ENCODE results near the gene ORC4.
A peak's percentile ranks its signal among the peaks of the same experiment; 100 is the strongest.

ORC4 gene

DNA sequence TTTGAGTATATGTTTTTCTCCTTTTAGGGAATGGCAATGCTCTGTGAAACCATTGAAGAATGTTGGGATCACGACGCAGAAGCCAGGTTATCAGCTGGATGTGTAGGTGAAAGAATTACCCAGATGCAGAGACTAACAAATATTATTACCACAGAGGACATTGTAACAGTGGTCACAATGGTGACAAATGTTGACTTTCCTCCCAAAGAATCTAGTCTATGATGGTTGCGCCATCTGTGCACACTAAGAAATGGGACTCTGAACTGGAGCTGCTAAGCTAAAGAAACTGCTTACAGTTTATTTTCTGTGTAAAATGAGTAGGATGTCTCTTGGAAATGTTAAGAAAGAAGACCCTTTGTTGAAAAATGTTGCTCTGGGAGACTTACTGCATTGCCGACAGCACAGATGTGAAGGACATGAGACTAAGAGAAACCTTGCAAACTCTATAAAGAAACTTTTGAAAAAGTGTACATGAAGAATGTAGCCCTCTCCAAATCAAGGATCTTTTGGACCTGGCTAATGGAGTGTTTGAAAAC, 93.4 kb downstream of the ORC4 start:
- no peak for DNase-seq

DNA sequence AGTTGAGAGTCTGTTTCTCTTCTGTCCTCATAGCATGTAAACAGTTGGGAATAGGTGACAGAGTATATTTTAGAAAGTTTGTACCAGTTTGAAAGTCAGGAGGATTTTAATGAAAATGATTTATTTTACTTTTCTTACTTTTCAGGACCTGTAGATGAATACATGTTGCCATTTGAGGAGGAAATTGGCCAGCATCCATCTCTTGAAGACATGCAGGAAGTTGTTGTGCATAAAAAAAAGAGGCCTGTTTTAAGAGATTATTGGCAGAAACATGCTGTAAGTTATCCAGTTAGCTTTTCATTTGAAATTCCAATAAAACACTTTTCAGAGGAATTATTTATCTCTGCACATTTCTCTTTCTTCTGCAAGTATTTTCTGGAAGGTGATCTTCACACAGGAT, 94.7 kb downstream of the ORC4 start:
- no peak for DNase-seq

DNA sequence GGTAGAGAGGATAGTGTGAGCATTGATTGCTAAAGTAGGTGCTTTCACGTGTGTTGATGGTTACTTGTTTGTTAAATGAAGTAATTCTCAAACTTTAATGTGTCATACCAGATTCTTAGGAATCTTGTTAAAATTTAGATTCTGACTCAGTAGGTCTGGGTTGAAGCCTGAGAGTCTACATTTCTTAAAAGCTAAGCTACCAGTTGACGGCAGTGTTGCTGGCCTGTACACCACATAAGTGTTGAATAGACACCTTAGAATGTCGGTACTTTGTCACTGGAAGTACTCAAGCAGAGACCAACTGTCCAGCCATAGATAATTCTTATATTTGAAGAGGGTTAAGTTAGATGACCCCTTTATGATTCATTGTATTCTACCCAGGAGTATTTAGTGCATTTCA, 95.9 kb downstream of the ORC4 start:
- no peak for DNase-seq

DNA sequence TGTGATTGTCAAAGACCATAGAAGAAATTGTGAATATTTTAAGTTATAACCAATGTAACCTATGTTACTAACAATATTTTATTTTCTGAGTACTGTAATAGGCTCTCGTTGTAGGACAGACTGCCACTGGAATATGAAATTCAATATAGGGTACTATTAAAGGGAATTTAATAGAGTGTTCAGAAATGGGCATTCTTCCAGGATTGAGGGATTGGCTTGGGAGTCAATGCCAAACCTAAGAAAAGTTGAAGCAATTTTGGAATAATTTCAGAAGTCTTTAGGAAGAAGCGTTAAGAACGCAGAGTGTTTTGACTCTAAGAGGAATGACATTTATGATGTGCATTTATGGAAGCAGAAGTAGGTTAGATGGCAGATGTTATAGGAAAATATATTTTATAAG, 96.7 kb downstream of the ORC4 start:
- no peak for DNase-seq

DNA sequence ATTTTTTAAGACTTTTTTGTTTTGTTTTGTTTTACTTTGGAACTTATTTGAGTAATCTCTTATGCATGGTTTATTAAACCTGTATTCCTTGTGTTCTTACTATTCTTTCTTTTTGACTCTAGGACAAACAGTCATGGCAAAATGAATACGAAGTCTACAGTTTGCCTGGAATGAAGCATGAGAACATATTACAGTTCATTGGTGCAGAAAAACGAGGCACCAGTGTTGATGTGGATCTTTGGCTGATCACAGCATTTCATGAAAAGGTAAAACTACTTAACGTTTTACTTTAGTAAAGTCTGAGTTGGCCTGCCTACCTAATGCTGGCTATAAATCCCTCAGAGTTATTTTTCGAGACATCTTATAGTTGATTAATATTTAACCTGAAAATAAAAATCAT, 103.4 kb downstream of the ORC4 start:
- no peak for DNase-seq

DNA sequence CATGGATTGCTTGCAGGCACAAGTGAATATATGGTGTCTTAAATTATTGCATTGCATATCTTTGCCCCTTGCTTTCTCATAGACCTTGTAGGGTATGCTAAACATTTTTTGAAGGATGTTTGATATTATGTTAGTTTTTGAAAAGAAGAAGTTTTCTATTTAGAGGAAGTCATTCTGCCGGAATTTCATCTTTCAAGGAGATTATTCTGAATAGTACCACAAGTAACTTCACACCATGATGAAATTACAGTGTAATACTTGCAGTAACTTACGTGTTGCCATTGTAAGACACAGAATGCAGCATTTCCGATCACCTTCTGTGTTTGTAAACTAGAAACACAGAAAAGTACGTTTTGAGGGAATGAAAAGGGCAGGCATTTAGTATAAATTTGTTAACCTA, 103.8 kb downstream of the ORC4 start:
- DNase-seq, result no peak

DNA sequence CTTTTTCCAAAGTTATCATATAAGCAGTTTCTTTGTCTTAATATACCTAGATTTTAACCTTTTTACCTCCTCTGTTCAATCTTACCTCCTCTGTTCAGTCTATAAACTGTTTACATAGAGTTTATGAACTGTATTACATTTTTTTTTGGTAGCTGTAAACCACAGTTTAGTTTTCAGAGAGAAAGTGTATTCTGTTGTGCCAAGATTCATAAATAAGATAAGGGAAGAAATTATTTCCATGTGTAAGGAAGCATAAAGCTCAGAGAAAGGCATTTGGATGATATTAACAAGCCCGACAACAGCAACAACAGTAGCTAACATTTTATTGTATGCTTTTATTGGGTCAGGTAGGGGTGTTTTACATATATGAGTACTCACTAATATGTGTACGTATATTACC, 104.5 kb downstream of the ORC4 start:
- DNase-seq, result no peak

DNA sequence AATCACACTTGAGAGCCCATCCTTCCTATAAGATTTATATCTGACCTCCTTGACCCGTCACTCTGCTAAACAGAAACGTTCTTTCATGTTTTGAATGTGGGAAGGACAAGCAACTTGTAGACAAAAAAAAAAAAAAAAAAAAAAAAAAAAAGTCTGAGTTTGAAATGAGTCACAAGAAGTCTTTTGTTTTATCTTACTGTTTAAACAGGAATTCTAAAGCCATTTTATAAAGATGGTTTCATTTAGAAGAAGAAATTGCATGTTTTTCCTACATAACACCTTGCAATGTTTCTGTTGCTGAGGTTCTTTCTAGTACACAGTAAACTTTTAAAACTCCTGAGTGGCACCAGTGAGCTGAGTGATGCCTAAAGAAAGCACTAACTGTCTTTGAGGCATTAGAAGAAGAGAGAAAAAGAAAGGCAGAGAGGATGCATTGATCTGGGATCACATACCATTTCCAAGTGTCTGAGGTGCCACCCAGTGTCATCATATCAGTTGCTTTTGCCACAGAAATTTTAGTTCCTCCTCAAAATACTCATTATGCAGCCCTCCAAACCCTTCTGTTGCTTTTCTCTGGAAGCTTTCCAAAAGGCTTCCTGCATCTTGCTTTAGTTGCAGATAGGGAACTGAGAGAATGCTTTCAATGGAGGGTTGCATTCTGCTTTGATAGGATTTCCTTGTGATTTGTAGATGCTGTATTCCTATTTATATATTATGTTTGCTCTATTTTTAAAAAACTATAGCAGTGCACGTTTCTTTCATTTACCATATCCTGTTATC, 106.6 kb downstream of the ORC4 start:
- DNase-seq, result peak; percentile 2

DNA sequence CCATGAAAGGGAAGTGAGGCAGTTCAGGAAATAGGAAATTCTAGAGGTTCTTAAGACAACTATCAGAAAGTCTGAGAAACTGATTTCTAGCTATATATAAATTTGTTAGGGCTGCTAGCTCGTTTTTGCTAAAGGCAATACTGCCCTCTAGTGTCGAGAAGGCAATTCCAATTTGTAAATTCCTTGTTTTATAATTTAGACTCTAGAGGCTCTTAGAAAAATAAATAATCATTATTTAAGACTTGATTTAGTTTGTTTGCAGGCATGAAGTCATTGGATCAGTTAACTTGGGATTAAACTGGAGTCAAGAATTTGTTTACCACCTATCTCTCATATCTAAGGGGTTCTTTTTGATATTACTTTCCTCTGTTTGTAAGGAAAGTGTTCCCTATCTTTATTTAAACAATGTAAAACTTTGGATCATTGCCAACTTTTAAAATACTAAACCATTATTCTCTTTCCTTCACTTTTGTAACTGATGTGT, 109.5 kb downstream of the ORC4 start:
- DNase-seq, result peak; percentile 62

DNA sequence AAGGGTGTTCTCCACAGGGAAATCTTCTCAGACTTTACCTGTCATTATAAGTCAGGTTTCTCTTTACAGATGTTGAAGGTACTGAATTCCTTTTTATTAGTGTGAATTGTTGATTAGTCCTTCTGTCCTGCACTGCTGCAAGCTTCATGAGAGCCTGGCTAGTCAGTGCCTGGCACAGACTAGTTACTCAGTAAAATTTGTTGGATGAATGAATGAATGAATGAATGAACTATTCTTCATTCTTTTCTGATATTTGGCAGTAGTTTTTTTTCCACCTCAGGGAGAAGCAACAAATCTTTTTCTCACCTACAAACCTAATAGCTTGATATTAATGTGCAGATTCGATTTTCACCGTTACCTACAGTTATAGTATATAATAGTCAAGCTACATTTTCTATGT, 111.4 kb downstream of the ORC4 start:
- no peak for DNase-seq

DNA sequence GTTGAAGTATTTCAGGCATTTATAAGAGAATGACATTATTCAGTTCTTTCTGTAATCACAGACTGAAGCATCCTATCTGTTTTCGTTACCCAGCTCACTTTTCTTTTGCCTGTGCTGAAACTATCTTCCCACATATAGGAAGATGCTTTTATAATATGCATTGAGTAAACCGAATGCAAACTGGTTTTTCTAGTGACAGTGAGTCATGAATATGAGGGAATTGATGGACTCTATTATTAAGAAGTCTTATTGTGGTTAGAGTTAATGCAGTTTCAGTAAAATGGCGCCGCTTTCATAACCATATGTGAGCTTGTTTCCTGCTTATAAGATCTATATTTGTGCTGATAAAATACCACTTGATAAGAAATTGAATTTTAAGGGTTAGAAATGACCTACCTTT, 116.5 kb downstream of the ORC4 start:
- DNase-seq, result no peak

DNA sequence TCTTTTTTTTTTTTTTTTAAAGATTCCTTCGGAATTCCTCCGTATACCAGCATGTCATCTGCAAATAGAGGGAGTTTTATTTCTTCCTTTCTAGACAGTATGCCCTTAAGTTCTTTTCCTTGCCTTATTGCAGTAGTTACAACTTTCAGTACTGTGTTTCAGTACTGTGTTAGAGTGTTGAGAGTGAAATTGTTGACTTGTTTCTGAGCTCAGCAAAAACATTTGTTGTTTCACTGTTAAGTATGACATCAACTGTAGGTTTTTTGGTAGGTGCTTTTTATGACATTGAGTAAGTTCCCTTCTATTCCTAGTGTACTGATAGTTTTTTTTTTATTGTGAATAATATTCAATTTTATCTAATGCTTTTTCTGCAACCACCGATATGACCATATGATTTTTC, 131.9 kb downstream of the ORC4 start:
- DNase-seq, result no peak

DNA sequence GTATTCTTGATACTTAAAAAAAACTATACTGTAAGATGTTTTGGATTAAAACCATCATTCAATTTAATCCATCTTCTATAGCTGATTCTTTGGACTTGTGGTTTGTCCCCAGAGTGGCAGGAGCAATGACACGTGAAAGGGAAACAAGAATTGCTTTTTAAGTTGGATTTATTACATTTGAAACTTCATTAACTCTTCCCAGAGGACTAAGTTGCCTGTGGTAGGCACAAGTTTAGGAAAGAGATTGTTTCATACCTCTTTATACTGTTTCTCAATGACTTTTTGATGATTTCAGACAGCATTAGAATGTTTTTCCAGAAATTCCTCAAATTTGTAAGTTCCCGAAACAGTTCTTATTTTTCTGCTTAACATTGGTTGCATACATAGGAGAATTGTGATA, 134.4 kb downstream of the ORC4 start:
- DNase-seq, result no peak

DNA sequence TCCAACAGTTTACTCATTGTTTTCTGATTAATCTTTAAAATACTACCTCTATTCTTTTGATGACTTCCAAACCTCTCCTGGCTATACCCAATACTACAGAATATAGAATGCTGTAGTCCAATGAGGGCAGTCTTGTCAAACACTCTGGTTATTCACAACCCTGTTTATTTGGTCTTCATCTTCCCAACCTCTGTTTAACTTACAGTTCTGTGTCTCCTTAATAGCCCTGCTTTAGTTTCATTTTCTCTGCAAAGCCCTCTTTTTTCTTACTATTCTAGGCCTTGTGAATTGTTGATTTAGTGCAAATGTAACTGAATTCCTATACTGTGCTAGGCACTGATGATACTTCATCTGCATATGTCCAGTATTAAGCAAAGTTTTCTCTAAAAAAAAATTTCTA, 135.7 kb downstream of the ORC4 start:
- no peak for DNase-seq

DNA sequence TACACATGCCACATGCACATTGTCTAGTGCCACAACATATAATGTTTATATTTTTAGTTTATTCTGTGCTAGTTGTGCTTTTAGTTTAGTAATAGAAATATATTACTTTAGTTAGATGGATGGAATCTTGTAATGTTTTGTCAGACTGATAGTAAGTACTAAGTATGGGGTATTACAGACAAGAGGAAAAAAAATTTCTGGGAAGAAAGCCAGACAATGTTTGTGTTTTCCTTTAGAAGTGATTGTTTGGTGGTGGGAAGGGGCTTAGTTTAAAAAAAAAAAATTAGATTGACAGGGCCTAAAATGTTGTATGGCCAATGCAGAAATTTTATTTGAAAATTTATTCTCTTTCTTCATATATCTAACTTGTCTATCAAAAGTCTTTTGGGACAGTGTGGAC, 137.9 kb downstream of the ORC4 start:
- no peak for DNase-seq

Data from NCI-H345 (cell line).